Keratinocyte (primary cell): ENCODE results near the gene EYS. TPM values are rescaled to one million over a fixed set of nuclear protein-coding genes. Genes with fewer than 3 reads are reported as not detected.

Experiments
- DNase-seq: peaks from one replicate; pipeline ENCODE4 v3.0.0-alpha.2; 2011; ENCODE audit warnings: low read depth, missing footprints, low spot score
- FAIRE-seq: peaks from 2 replicates; lab custom pipeline; 2011; peaks lifted over from hg19 to GRCh38; lab: Jason Lieb, UNC
- H2AFZ ChIP-seq: 2 replicates; pipeline ENCODE4 v1.6.0; 2012; ENCODE audit warnings: low read length, control low read depth, inconsistent platforms; ENCODE audit not compliant: control insufficient read depth
- H3K27ac ChIP-seq: 2 replicates; pipeline ENCODE4 v1.5.1; 2011; ENCODE audit warnings: low read length; ENCODE audit not compliant: control insufficient read depth, insufficient read depth
- H3K27me3 ChIP-seq: 3 replicates; pipeline ENCODE4 v1.6.0; 2011; ENCODE audit warnings: low read length; ENCODE audit not compliant: control insufficient read depth, insufficient read depth; ENCODE audit errors: extremely low read depth
- H3K36me3 ChIP-seq, 2 experiments: 2 replicates in 1 of 2; 3 replicates in 1 of 2; pipeline ENCODE4 v1.5.1; 2011; ENCODE audit warnings: low read length in 2 of 2, mild to moderate bottlenecking in 1 of 2; ENCODE audit not compliant: control insufficient read depth in 2 of 2, insufficient read depth in 2 of 2; ENCODE audit errors: extremely low read depth in 1 of 2
- H3K4me1 ChIP-seq: 3 replicates; pipeline ENCODE4 v1.5.1; 2011; ENCODE audit warnings: low read length; ENCODE audit not compliant: control insufficient read depth, insufficient read depth; ENCODE audit errors: extremely low read depth
- H3K4me2 ChIP-seq: 3 replicates; pipeline ENCODE4 v1.6.0; 2011; ENCODE audit warnings: low read depth, low read length; ENCODE audit not compliant: control insufficient read depth, insufficient read depth; ENCODE audit errors: extremely low read depth
- H3K4me3 ChIP-seq, 3 experiments: fragments of 200-600 bp in 1 of 3; sonication (generic) in 1 of 3; 2 replicates in 2 of 3; 3 replicates in 1 of 3; pipeline ENCODE4 v1.5.1; 2011 to 2016; ENCODE audit warnings: low read length in 3 of 3, mild to moderate bottlenecking in 3 of 3, control low read depth in 2 of 3, inconsistent platforms in 1 of 3, low read depth in 1 of 3, mixed read lengths in 1 of 3, mixed run types in 1 of 3, moderate library complexity in 1 of 3; ENCODE audit not compliant: control insufficient read depth in 2 of 3, insufficient read depth in 2 of 3; ENCODE audit errors: extremely low read depth in 1 of 3
- H3K79me2 ChIP-seq: 2 replicates; pipeline ENCODE4 v1.6.0; 2012; ENCODE audit warnings: low read length; ENCODE audit not compliant: control insufficient read depth, insufficient read depth
- H3K9ac ChIP-seq: 3 replicates; pipeline ENCODE4 v1.6.0; 2011; ENCODE audit warnings: low read length; ENCODE audit not compliant: control insufficient read depth, insufficient read depth; ENCODE audit errors: extremely low read depth
- H3K9me1 ChIP-seq: 3 replicates; pipeline ENCODE4 v1.6.0; 2011; ENCODE audit warnings: low read length; ENCODE audit not compliant: control insufficient read depth, insufficient read depth; ENCODE audit errors: extremely low read depth
- H3K9me3 ChIP-seq: 2 replicates; pipeline ENCODE4 v1.5.1; 2012; ENCODE audit warnings: low read depth, low read length; ENCODE audit not compliant: control insufficient read depth
- H4K20me1 ChIP-seq: 3 replicates; pipeline ENCODE4 v1.6.0; 2011; ENCODE audit warnings: low read length; ENCODE audit not compliant: control insufficient read depth, insufficient read depth; ENCODE audit errors: extremely low read depth
- EZH2 ChIP-seq: IDR thresholded peaks from one replicate; pipeline ENCODE4 v1.6.1; 2012; ENCODE audit warnings: inconsistent platforms, mild to moderate bottlenecking, low read length, moderate library complexity
- dilution Hi-C: fragments of 300-500 bp; cut with MboI; formaldehyde crosslinking; loops from one replicate; pipeline ENCODE4 v1.7.0; 2020; ENCODE audit warnings: low sequenced_read_pairs; ENCODE audit not compliant: extremely low pct_ligation_motif_present
- polyA plus RNA-seq, 5 experiments: library from polyadenylated mRNA; depleted of rRNA in 3 of 5; stranded (reverse) in 3 of 5; stranded (forward) in 1 of 5; unstranded in 1 of 5; fragments of >200 nt; gene quantifications; 1 replicate in 1 of 5; 2 replicates in 3 of 5; 3 replicates in 1 of 5; pipeline versions ENCODE4 v1.2.1 to v1.2.3, GENCODE V29; 2011 to 2012; ENCODE audit warnings: missing spikeins in 2 of 5, low read depth in 1 of 5, low replicate concordance in 1 of 5
- TF ChIP-seq, protein P1 (sequence below), 3 experiments: IDR thresholded peaks in 1 of 3; conservative IDR thresholded peaks in 1 of 3; optimal IDR thresholded peaks in 1 of 3; 2 replicates in 2 of 3; 3 replicates in 1 of 3; pipeline versions ENCODE3 to v1.5.1; 2011; ENCODE audit warnings: low read length in 3 of 3, mild to moderate bottlenecking in 3 of 3, moderate library complexity in 2 of 3, control low read depth in 1 of 3, inconsistent platforms in 1 of 3; ENCODE audit not compliant: insufficient read depth in 2 of 3; ENCODE audit errors: extremely low read depth in 1 of 3

EYS gene
- polyA plus RNA-seq, 1 donor (not counting 4 experiments of a cell fraction or from before 2014, with no cell fraction given), result 0.34 TPM

DNA sequence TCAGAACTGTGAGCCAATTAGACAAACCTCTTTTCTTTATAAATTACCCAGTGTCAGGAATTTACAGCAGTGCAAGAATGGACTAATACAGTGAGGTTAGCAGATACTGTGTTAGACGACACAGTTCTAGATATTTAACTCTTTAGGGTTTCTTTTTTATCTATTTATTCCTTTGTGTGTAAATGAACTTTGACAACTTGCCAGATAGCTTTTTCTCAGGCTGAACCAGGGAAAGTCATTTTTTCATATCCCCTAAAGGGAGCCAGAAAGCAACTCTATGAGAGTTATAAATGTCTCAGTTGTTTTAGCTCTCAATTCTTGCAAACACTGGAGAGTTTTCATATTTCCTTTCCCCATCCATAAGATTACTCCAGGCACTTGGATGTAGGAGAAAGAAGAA lies 1794.1 kb downstream of the EYS start:
- dilution Hi-C loops, result no loop called here
- no peak overlapping the region for H2AFZ ChIP-seq
- FAIRE-seq, result no peak

DNA sequence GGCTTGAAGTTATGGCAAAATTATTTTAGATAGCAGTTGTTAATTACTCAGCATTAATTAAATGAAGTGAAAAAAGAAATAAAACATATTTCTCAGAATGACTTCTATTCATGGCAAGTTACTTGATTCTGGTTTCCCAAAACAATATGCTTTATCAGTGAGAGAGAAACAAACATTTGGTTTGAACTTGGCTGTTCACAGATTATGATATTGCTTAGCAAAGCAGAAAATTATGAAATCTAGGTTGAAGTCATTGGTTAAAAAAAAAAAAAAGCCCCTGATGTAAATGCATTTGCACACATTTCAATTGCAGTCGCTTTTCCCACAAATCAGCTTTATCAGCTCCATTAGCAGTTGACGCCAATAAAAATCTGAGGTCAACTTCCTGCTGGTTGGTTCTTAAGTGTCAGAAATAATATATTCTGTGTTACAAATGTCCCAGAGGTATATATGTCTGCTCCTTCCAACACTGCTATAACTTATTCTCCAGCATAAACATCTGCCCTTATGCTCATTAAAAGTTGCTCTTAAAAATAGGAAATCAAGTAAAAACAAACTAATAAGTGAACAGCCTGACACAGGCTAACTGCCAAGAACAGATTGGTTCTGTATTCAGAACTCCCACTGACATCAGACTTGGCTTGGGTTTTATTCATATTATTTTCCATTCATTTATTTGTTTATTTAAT lies 1796.0 kb downstream of the EYS start:
- Histone ChIP-seq H3K79me2 (no peaks in the 10 kb centered on the region), H3K27ac (no peak overlapping the region), H2AFZ (no peak overlapping the region), H3K27me3 (no peaks in the 10 kb centered on the region), H3K4me3 (no peak overlapping the region), H3K4me2 (no peak overlapping the region), H3K9me1 (no peaks in the 10 kb centered on the region), H3K4me1 (no peaks in the 10 kb centered on the region), H3K9ac (no peak overlapping the region), H4K20me1 (no peaks in the 10 kb centered on the region), H3K36me3 (no peaks in the 10 kb centered on the region), H3K9me3 (no peaks in the 10 kb centered on the region)
- no peak for FAIRE-seq
- dilution Hi-C loops, result no loop called here
- TF ChIP-seq, protein P1, sequence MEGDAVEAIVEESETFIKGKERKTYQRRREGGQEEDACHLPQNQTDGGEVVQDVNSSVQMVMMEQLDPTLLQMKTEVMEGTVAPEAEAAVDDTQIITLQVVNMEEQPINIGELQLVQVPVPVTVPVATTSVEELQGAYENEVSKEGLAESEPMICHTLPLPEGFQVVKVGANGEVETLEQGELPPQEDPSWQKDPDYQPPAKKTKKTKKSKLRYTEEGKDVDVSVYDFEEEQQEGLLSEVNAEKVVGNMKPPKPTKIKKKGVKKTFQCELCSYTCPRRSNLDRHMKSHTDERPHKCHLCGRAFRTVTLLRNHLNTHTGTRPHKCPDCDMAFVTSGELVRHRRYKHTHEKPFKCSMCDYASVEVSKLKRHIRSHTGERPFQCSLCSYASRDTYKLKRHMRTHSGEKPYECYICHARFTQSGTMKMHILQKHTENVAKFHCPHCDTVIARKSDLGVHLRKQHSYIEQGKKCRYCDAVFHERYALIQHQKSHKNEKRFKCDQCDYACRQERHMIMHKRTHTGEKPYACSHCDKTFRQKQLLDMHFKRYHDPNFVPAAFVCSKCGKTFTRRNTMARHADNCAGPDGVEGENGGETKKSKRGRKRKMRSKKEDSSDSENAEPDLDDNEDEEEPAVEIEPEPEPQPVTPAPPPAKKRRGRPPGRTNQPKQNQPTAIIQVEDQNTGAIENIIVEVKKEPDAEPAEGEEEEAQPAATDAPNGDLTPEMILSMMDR (optimal IDR thresholded peaks at IDR 0.05 in 1 of 3, IDR thresholded peaks at IDR 0.05 in 1 of 3, conservative IDR thresholded peaks at IDR 0.05 in 1 of 3; ENCODE audit: extremely low read depth in 1 of 3, insufficient read depth in 2 of 3, low read length in 3 of 3), result no peak
- no peak for TF ChIP-seq EZH2
- no peak for DNase-seq

More for the DNA sequence above, 1794.1 kb downstream of the EYS start:
- no peak for TF ChIP-seq EZH2
- TF ChIP-seq, protein P1 (optimal IDR thresholded peaks at IDR 0.05 in 1 of 3, IDR thresholded peaks at IDR 0.05 in 1 of 3, conservative IDR thresholded peaks at IDR 0.05 in 1 of 3; ENCODE audit: extremely low read depth in 1 of 3, insufficient read depth in 2 of 3, low read length in 3 of 3), result no peak
- H3K9ac ChIP-seq, result no peak overlapping the region
- no peaks in the 10 kb centered on the region for H3K36me3 ChIP-seq
- H3K79me2 ChIP-seq, result no peaks in the 10 kb centered on the region
- no peaks in the 10 kb centered on the region for H4K20me1 ChIP-seq
- no peak overlapping the region for H3K4me3 ChIP-seq
- H3K4me1 ChIP-seq, result no peaks in the 10 kb centered on the region
- H3K27me3 ChIP-seq, result peaks cover 12% of the 10 kb centered on the region
- H3K27ac ChIP-seq, result no peak overlapping the region
- no peaks in the 10 kb centered on the region for H3K9me3 ChIP-seq
- no peak overlapping the region for H3K4me2 ChIP-seq
- DNase-seq, result no peak
- H3K9me1 ChIP-seq, result no peaks in the 10 kb centered on the region
